Upper lobe of left lung (tissue), 4 donors: ENCODE results near the gene SUN1.

ENCODE experiments used
- EP300 ChIP-seq, 4 donors: sonication (generic); formaldehyde crosslinking; IDR thresholded peaks; one replicate each; pipeline ENCODE4 v1.5.1; 2017; ENCODE audit warnings: antibody characterized with exemption in 4 of 4, control low read depth in 2 of 4
- POLR2A ChIP-seq, 4 donors: fragments of 450-650 bp; IDR thresholded peaks; one replicate each; pipeline ENCODE4 v1.5.1; 2016 to 2017; ENCODE audit warnings: antibody characterized with exemption in 4 of 4, mild to moderate bottlenecking in 2 of 4
- POLR2AphosphoS5 ChIP-seq, 2 donors: sonication (generic); formaldehyde crosslinking; IDR thresholded peaks; one replicate each; pipeline ENCODE4 v1.5.1; 2017; ENCODE audit warnings: antibody characterized with exemption in 2 of 2
- TF ChIP-seq, protein P1 (sequence below), 6 experiments: fragments of 450-650 bp in 4 of 6; fragments of 200-600 bp in 2 of 6; sonication (generic) in 2 of 6; IDR thresholded peaks; one replicate each; pipeline ENCODE4 v1.5.1; 2016 to 2019; ENCODE audit warnings: antibody characterized with exemption in 6 of 6

DNA sequence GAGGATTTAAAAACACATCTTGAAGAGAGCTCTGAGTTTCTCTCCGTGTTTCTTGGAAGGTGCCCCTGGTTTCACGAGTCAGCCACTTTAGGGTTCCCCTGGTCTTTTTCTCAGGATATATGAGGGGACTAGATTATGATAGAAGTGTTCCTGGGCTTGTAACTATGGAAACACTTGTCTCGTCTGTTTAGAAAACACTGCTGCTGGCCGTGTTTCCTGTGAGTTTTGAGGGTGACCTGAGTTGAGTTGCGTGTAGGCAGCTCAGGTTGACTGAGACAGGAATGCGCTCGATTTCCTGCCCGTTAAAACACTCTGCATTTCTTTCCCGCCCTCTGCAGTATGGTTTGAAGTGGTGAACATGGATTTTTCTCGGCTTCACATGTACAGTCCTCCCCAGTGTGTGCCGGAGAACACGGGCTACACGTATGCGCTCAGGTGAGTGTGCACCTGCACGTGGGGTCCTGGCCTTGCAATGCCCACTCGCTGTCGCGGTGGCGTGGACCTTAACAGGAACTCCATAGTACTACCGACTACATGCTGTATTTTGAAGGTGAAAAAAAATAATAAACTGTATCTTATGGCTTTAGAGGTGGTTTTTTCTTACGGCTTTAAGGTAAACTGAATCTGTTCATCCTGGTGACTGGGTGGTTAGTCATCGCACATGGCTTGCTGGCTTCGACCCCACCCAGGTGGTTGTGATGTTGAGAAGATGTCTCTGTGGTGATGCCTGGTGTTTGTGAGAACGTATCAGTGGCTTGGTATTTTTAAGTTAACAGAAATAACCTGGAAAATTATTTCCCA, at the start of gene SUN1:
- TF ChIP-seq, protein P1, sequence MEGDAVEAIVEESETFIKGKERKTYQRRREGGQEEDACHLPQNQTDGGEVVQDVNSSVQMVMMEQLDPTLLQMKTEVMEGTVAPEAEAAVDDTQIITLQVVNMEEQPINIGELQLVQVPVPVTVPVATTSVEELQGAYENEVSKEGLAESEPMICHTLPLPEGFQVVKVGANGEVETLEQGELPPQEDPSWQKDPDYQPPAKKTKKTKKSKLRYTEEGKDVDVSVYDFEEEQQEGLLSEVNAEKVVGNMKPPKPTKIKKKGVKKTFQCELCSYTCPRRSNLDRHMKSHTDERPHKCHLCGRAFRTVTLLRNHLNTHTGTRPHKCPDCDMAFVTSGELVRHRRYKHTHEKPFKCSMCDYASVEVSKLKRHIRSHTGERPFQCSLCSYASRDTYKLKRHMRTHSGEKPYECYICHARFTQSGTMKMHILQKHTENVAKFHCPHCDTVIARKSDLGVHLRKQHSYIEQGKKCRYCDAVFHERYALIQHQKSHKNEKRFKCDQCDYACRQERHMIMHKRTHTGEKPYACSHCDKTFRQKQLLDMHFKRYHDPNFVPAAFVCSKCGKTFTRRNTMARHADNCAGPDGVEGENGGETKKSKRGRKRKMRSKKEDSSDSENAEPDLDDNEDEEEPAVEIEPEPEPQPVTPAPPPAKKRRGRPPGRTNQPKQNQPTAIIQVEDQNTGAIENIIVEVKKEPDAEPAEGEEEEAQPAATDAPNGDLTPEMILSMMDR (IDR thresholded peaks at IDR 0.05) = no peak
- TF ChIP-seq POLR2A (IDR thresholded peaks at IDR 0.05) (peak in 1 of 4 donors; percentile 32), POLR2AphosphoS5 (IDR thresholded peaks at IDR 0.05) (peak in 1 of 2 donors; percentile 43), EP300 (IDR thresholded peaks at IDR 0.05) (peak in 2 of 4 donors; percentile 53 to 63)
